HS-27A (cell line): Measurements from ENCODE around the gene RPLP2.

ENCODE experiments used
- DNase-seq: peaks from one replicate; pipeline ENCODE4 v3.0.0-alpha.2; 2012; ENCODE audit warnings: low read depth, missing footprints

RPLP2 gene

GRCh38 chr11:773830-774229 lies 35.9 kb upstream of the RPLP2 start:
- DNase-seq = no peak

- no peak for DNase-seq
Observed at GRCh38 chr11:774873-775592, 34.7 kb upstream of the RPLP2 start.

- no peak for DNase-seq
Observed at GRCh38 chr11:776263-776560, 33.6 kb upstream of the RPLP2 start.

- no peak for DNase-seq
Observed at GRCh38 chr11:776561-777287, 33.0 kb upstream of the RPLP2 start.

- peak; percentile 64 for DNase-seq
Observed at GRCh38 chr11:777288-778255, 32.2 kb upstream of the RPLP2 start, which contains the start of gene GATD1. Gene GATD1, minus strand, starts transcription at chr11:777487. Its CDS starts 25 bp downstream, at chr11:777462.

- DNase-seq = no peak
Observed at GRCh38 chr11:778976-779954, 30.5 kb upstream of the RPLP2 start.

- no peak for DNase-seq
Observed at GRCh38 chr11:779955-780532, 29.7 kb upstream of the RPLP2 start.

- no peak for DNase-seq
Observed at GRCh38 chr11:782264-783174, 27.2 kb upstream of the RPLP2 start.

GRCh38 chr11:783581-784015 lies 26.2 kb upstream of the RPLP2 start:
- no peak for DNase-seq

- DNase-seq = no peak
Observed at GRCh38 chr11:786235-787083, 23.3 kb upstream of the RPLP2 start.

- DNase-seq = no peak
Observed at GRCh38 chr11:787084-787675, 22.6 kb upstream of the RPLP2 start.

- DNase-seq = no peak
Observed at GRCh38 chr11:788009-788640, 21.6 kb upstream of the RPLP2 start.

GRCh38 chr11:788953-789940 lies 20.5 kb upstream of the RPLP2 start:
- no peak for DNase-seq

- no peak for DNase-seq
Observed at GRCh38 chr11:789943-790342, 19.8 kb upstream of the RPLP2 start, which contains the start of gene CEND1. Gene CEND1, minus strand, starts transcription at chr11:790090. Its CDS starts 1,514 bp downstream, at chr11:788576.

GRCh38 chr11:790721-791564 lies 18.8 kb upstream of the RPLP2 start:
- no peak for DNase-seq
